SU-DHL-6 (cell line): Measurements from ENCODE around the gene TRIML2.

ENCODE experiments used
- H2AFZ ChIP-seq: fragments of 200-600 bp; sonication (generic); 2 replicates; pipeline ENCODE4 v1.6.1; 2014; ENCODE audit warnings: low read depth, mild to moderate bottlenecking, moderate library complexity, mixed read lengths, antibody characterized with exemption, low read length; ENCODE audit not compliant: severe bottlenecking
- H3F3A ChIP-seq: fragments of 200-600 bp; shearing (Covaris generic); 2 replicates; pipeline ENCODE4 v1.6.0; 2016; ENCODE audit warnings: antibody characterized with exemption, mild to moderate bottlenecking; ENCODE audit not compliant: insufficient read depth
- H3K27ac ChIP-seq: fragments of 200-600 bp; sonication (generic); 2 replicates; pipeline ENCODE4 v1.5.1; 2016; ENCODE audit warnings: low read depth, mild to moderate bottlenecking, low read length, moderate library complexity, mixed read lengths
- H3K27me3 ChIP-seq: fragments of 200-600 bp; sonication (generic), shearing (Covaris generic); 2 replicates; pipeline ENCODE4 v1.6.0; 2014; ENCODE audit warnings: mild to moderate bottlenecking, low read length
- H3K36me3 ChIP-seq: fragments of 200-600 bp; sonication (generic); 2 replicates; pipeline ENCODE4 v1.6.1; 2014; ENCODE audit warnings: mild to moderate bottlenecking, low read length, mixed read lengths
- H3K4me2 ChIP-seq: fragments of 300-600, 200-600 bp; shearing (Covaris generic), sonication (generic); 2 replicates; pipeline ENCODE4 v1.6.0; 2014; ENCODE audit warnings: low read length, low read depth, mild to moderate bottlenecking; ENCODE audit not compliant: poor library complexity, severe bottlenecking
- H3K4me3 ChIP-seq: fragments of 200-600 bp; sonication (generic); 2 replicates; pipeline ENCODE4 v1.5.1; 2014; ENCODE audit warnings: antibody characterized with exemption, low read length, mild to moderate bottlenecking, mixed read lengths; ENCODE audit not compliant: insufficient read depth, poor library complexity, severe bottlenecking
- H3K79me2 ChIP-seq: fragments of 200-600 bp; sonication (generic); 2 replicates; pipeline ENCODE4 v1.6.1; 2014; ENCODE audit warnings: mild to moderate bottlenecking, low read length, moderate library complexity; ENCODE audit not compliant: insufficient read depth
- H3K9ac ChIP-seq: fragments of 200-600 bp; sonication (generic); 2 replicates; pipeline ENCODE4 v1.7.0; 2014; ENCODE audit warnings: mild to moderate bottlenecking, low read length
- H3K9me2 ChIP-seq: fragments of 200-600 bp; sonication (generic); replicated peaks from 2 replicates; pipeline ENCODE4 v1.6.1; 2014; ENCODE audit warnings: low read length; ENCODE audit not compliant: insufficient read depth
- H3K9me3 ChIP-seq: fragments of 200-600 bp; sonication (generic); 2 replicates; pipeline ENCODE4 v1.6.1; 2014; ENCODE audit warnings: low read length, mixed read lengths; ENCODE audit not compliant: insufficient read depth
- H4K20me1 ChIP-seq: fragments of 200-600 bp; sonication (generic); 2 replicates; pipeline ENCODE4 v1.6.1; 2014; ENCODE audit warnings: low read depth, mild to moderate bottlenecking, antibody characterized with exemption, low read length, moderate library complexity, mixed read lengths
- EZH2phosphoT487 ChIP-seq: fragments of 200-600 bp; sonication (generic), shearing (Covaris generic); conservative IDR thresholded peaks from 2 replicates; pipeline ENCODE4 v1.6.1; 2018; ENCODE audit warnings: mild to moderate bottlenecking, antibody characterized with exemption, low read length, moderate library complexity, mixed read lengths
- TF ChIP-seq, protein P1 (sequence below): fragments of 200-600 bp; sonication (generic); IDR thresholded peaks from one replicate; pipeline ENCODE4 v1.5.1; 2017; ENCODE audit warnings: antibody characterized with exemption, mild to moderate bottlenecking, low read length, moderate library complexity; ENCODE audit not compliant: insufficient read depth, poor library complexity, severe bottlenecking

The TRIML2 gene

GRCh38 chr4:188078116-188078515 lies 31.3 kb downstream of the TRIML2 start:
- Histone ChIP-seq H3K36me3 (no peaks in the 10 kb centered on the region), H3K27ac (no peak overlapping the region), H3K4me2 (no peak overlapping the region), H3K27me3 (no peaks in the 10 kb centered on the region), H2AFZ (no peak overlapping the region), H3K9ac (no peak overlapping the region), H3K79me2 (no peaks in the 10 kb centered on the region), H3K4me3 (no peak overlapping the region), H3F3A (no peaks in the 10 kb centered on the region), H4K20me1 (no peaks in the 10 kb centered on the region), H3K9me3 (no peaks in the 10 kb centered on the region), H3K9me2 (no peaks in the 10 kb centered on the region)
- TF ChIP-seq, protein P1, sequence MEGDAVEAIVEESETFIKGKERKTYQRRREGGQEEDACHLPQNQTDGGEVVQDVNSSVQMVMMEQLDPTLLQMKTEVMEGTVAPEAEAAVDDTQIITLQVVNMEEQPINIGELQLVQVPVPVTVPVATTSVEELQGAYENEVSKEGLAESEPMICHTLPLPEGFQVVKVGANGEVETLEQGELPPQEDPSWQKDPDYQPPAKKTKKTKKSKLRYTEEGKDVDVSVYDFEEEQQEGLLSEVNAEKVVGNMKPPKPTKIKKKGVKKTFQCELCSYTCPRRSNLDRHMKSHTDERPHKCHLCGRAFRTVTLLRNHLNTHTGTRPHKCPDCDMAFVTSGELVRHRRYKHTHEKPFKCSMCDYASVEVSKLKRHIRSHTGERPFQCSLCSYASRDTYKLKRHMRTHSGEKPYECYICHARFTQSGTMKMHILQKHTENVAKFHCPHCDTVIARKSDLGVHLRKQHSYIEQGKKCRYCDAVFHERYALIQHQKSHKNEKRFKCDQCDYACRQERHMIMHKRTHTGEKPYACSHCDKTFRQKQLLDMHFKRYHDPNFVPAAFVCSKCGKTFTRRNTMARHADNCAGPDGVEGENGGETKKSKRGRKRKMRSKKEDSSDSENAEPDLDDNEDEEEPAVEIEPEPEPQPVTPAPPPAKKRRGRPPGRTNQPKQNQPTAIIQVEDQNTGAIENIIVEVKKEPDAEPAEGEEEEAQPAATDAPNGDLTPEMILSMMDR: no peak
- TF ChIP-seq EZH2phosphoT487: no peak

DNA sequence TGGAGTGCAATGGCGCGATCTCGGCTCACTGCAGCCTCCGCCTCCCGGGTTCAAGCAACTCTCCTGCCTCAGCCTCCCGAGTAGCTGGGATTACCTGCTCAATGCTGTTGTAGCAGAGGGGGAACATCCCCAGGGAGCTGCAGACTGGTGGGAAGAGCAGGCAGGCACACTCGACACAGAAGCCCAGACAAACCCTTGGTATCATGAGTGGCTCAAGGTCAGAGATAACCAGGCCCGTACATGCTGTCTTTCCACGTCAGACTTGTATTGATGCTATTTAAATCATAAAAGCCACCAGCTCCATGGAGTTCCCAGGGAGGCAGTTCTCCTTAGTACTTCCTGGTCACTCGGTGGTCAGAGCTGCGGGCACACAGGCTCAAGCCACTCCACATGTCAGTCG lies 33.2 kb downstream of the TRIML2 start:
- Histone ChIP-seq H3K9me3 (no peaks in the 10 kb centered on the region), H3K9ac (no peak overlapping the region), H3K36me3 (no peaks in the 10 kb centered on the region), H3K9me2 (no peaks in the 10 kb centered on the region), H2AFZ (no peak overlapping the region), H3K27me3 (no peaks in the 10 kb centered on the region), H3K27ac (no peak overlapping the region), H3F3A (no peaks in the 10 kb centered on the region), H3K4me3 (no peak overlapping the region), H3K79me2 (no peaks in the 10 kb centered on the region), H3K4me2 (no peak overlapping the region), H4K20me1 (no peaks in the 10 kb centered on the region)
- TF ChIP-seq, protein P1: no peak
- TF ChIP-seq EZH2phosphoT487: no peak

GRCh38 chr4:188061083-188061482 lies 48.3 kb downstream of the TRIML2 start:
- Histone ChIP-seq H3K4me2 (no peak overlapping the region), H3K9me3 (no peaks in the 10 kb centered on the region), H3K9me2 (no peaks in the 10 kb centered on the region), H3K27ac (no peak overlapping the region), H3K79me2 (no peaks in the 10 kb centered on the region), H3K27me3 (no peaks in the 10 kb centered on the region), H2AFZ (no peak overlapping the region), H3K9ac (no peak overlapping the region), H4K20me1 (no peaks in the 10 kb centered on the region), H3K36me3 (no peaks in the 10 kb centered on the region), H3K4me3 (no peak overlapping the region), H3F3A (no peaks in the 10 kb centered on the region)
- TF ChIP-seq, protein P1: no peak
- TF ChIP-seq EZH2phosphoT487: no peak
